IMR-90 (cell line): ENCODE data around the gene SLC6A4. TPM values are rescaled to one million over a fixed set of nuclear protein-coding genes. Genes with fewer than 3 reads are reported as not detected.

ENCODE experiments used
- ATAC-seq: fragments of 200-7000 bp; cut with Tn5 transposase; 2 replicates; pipeline ENCODE4 v1.9.1; 2020; ENCODE audit warnings: low read depth, mild to moderate bottlenecking, moderate library complexity
- BruUV-seq: library from RNA; stranded (reverse); fragments of 400-500 nt; replicated peaks from 2 replicates; lab custom pipeline; 2021; lab: Mats Ljungman, UMichigan
- CTCF ChIA-PET: fragments of 300-600 bp; formaldehyde crosslinking; extraction: SDS; loops from one replicate; lab custom pipeline; 2021; ENCODE audit warnings: antibody characterized with exemption; lab: Yijun Ruan, JAX
- POLR2A ChIA-PET: fragments of 300-600 bp; sonication (Branson Sonifier 250); formaldehyde crosslinking; loops from one replicate; lab custom pipeline; 2022; ENCODE audit warnings: antibody characterized with exemption; ENCODE audit not compliant: unreplicated experiment; lab: Charles Lee
- DNase-seq: peaks from one replicate; pipeline ENCODE4 v3.0.0; 2013
- H2AFZ ChIP-seq: replicated peaks from 2 replicates; pipeline ENCODE3; 2013; ENCODE audit warnings: low read length, mild to moderate bottlenecking; ENCODE audit not compliant: poor library complexity
- H2AK5ac ChIP-seq: 2 replicates; pipeline ENCODE4 v1.6.1; 2013; ENCODE audit warnings: low read depth, low read length, inconsistent platforms
- H2AK9ac ChIP-seq: replicated peaks from 2 replicates; pipeline ENCODE3; 2013; ENCODE audit warnings: mild to moderate bottlenecking, low read depth, low read length, moderate library complexity; ENCODE audit not compliant: poor library complexity
- H2BK120ac ChIP-seq: 2 replicates; pipeline ENCODE4 v1.6.1; 2013; ENCODE audit warnings: low read depth, low read length, inconsistent platforms
- H2BK15ac ChIP-seq: 3 replicates; pipeline ENCODE4 v1.6.1; 2013; ENCODE audit warnings: low read depth, low read length, inconsistent platforms
- H2BK20ac ChIP-seq: 2 replicates; pipeline ENCODE4 v1.6.1; 2013; ENCODE audit warnings: low read depth, mild to moderate bottlenecking, inconsistent platforms, low read length, moderate library complexity
- H2BK5ac ChIP-seq: 2 replicates; pipeline ENCODE4 v1.6.1; 2013; ENCODE audit warnings: mild to moderate bottlenecking, low read depth, low read length, inconsistent platforms; ENCODE audit not compliant: poor library complexity, severe bottlenecking
- H3K14ac ChIP-seq: replicated peaks from 2 replicates; pipeline ENCODE4 v1.6.1; 2013; ENCODE audit warnings: low read depth, low read length, inconsistent platforms
- H3K18ac ChIP-seq: 2 replicates; pipeline ENCODE4 v1.6.1; 2013; ENCODE audit warnings: low read depth, low read length, control low read depth
- H3K23ac ChIP-seq: 2 replicates; pipeline ENCODE4 v1.6.1; 2013; ENCODE audit warnings: low read depth, low read length, inconsistent platforms
- H3K27ac ChIP-seq: 2 replicates; pipeline ENCODE4 v1.5.1; 2013; ENCODE audit warnings: mild to moderate bottlenecking, control low read depth, low read length; ENCODE audit not compliant: insufficient read depth
- H3K27me3 ChIP-seq: 2 replicates; pipeline ENCODE4 v1.6.1; 2013; ENCODE audit warnings: low read length; ENCODE audit not compliant: control insufficient read depth, insufficient read depth
- H3K36me3 ChIP-seq: 2 replicates; pipeline ENCODE4 v1.6.1; 2013; ENCODE audit warnings: low read length, mixed read lengths; ENCODE audit not compliant: control insufficient read depth, insufficient read depth
- H3K4ac ChIP-seq: 2 replicates; pipeline ENCODE4 v1.6.1; 2013; ENCODE audit warnings: low read depth, low read length, inconsistent platforms
- H3K4me1 ChIP-seq: 2 replicates; pipeline ENCODE4 v1.6.1; 2013; ENCODE audit warnings: low read length, mixed read lengths; ENCODE audit not compliant: control insufficient read depth, insufficient read depth
- H3K4me2 ChIP-seq: 2 replicates; pipeline ENCODE4 v1.6.1; 2013; ENCODE audit warnings: low read depth, mild to moderate bottlenecking, control low read depth, low read length, moderate library complexity
- H3K4me3 ChIP-seq: 2 replicates; pipeline ENCODE4 v1.5.1; 2013; ENCODE audit warnings: low read depth, mild to moderate bottlenecking, control low read depth, low read length, moderate library complexity; ENCODE audit not compliant: insufficient read depth
- H3K56ac ChIP-seq: 2 replicates; pipeline ENCODE4 v1.6.1; 2013; ENCODE audit warnings: low read length, inconsistent platforms; ENCODE audit not compliant: insufficient read depth; ENCODE audit errors: extremely low read depth
- H3K79me1 ChIP-seq, 2 experiments: 2 replicates each; pipeline ENCODE4 v1.6.1; 2013; ENCODE audit warnings: low read length in 2 of 2, inconsistent platforms in 1 of 2, low read depth in 1 of 2
- H3K9ac ChIP-seq: 2 replicates; pipeline ENCODE4 v1.6.1; 2013; ENCODE audit warnings: low read depth, low read length, control low read depth
- H3K9me1 ChIP-seq: 2 replicates; pipeline ENCODE4 v1.6.1; 2013; ENCODE audit warnings: low read length, inconsistent platforms; ENCODE audit not compliant: insufficient read depth
- H3K9me3 ChIP-seq: 2 replicates; pipeline ENCODE4 v1.6.1; 2013; ENCODE audit warnings: low read length; ENCODE audit not compliant: control insufficient read depth, insufficient read depth
- H4K20me1 ChIP-seq: 2 replicates; pipeline ENCODE4 v1.6.1; 2013; ENCODE audit warnings: low read length, inconsistent platforms; ENCODE audit not compliant: insufficient read depth
- H4K5ac ChIP-seq: 2 replicates; pipeline ENCODE4 v1.6.1; 2013; ENCODE audit warnings: mild to moderate bottlenecking, low read depth, low read length, control low read depth
- H4K8ac ChIP-seq, 2 experiments: 2 replicates each; pipeline ENCODE4 v1.6.1; 2013; ENCODE audit warnings: low read depth in 2 of 2, low read length in 2 of 2, control low read depth in 1 of 2, inconsistent platforms in 1 of 2
- H4K91ac ChIP-seq: 2 replicates; pipeline ENCODE4 v1.6.1; 2013; ENCODE audit warnings: low read depth, low read length, inconsistent platforms; ENCODE audit not compliant: insufficient read depth
- CHD1 ChIP-seq: IDR thresholded peaks from 2 replicates; pipeline ENCODE4 v1.6.1; 2012; ENCODE audit warnings: low read depth, low read length, improper control_type of control experiment
- FOS ChIP-seq: fragments of 150-350 bp; IDR thresholded peaks from 2 replicates; pipeline ENCODE4 v1.6.1; 2016; ENCODE audit warnings: low read depth, low read length
- USF2 ChIP-seq: fragments of 150-350 bp; IDR thresholded peaks from 2 replicates; pipeline ENCODE4 v1.6.1; 2017; ENCODE audit warnings: mild to moderate bottlenecking, antibody characterized with exemption, low read length, low read depth
- WGBS, 2 experiments: methylation state at CpG; one replicate each; pipeline versions ENCODE4 v1.1.5 to v1.1.7; 2013; ENCODE audit warnings: missing lambda C conversion rate in 2 of 2; ENCODE audit not compliant: insufficient read length in 1 of 2; ENCODE audit errors: extremely low coverage in 2 of 2; 5-methylcytosine and 5-hydroxymethylcytosine counted together
- dilution Hi-C: fragments of 300-500 bp; cut with HindIII; formaldehyde crosslinking; loops from one replicate; pipeline ENCODE4 v1.14.3; 2018; ENCODE audit warnings: low sequenced_read_pairs; ENCODE audit not compliant: unreplicated experiment
- in situ Hi-C: fragments of 300-500 bp; cut with MboI; formaldehyde crosslinking; loops from 3 replicates; pipeline ENCODE4 v1.14.3; 2019; ENCODE audit warnings: low sequenced_read_pairs, inconsistent platforms, mixed read lengths
- intact Hi-C: fragments of 100-400 bp; cut with micrococcal nuclease; formaldehyde crosslinking; loops from 2 replicates; pipeline ENCODE4 v1.10.0; 2022
- polyA plus RNA-seq, 3 experiments: library from polyadenylated mRNA; depleted of rRNA; stranded (reverse); fragments of >200 nt; gene quantifications; 2 replicates each; pipeline ENCODE4 v1.2.3, GENCODE V29; 2012; ENCODE audit warnings: low replicate concordance in 1 of 3
- total RNA-seq: library from RNA; depleted of rRNA; stranded (reverse); fragments of >200 nt; gene quantifications from 2 replicates; pipeline ENCODE4 v1.2.3, GENCODE V29; 2012

The SLC6A4 gene
- total and polyA plus RNA-seq, 2 of the 4 experiments (the other 2 are of a cell fraction): under 0.01 TPM; not detected in 1

- ChIA-PET POLR2A (no interaction called here), CTCF (no interaction called here)
- Histone ChIP-seq H2BK120ac (no peak overlapping the region), H4K91ac (no peak overlapping the region), H3K9ac (no peak overlapping the region), H2BK15ac (no peak overlapping the region), H2BK20ac (no peak overlapping the region), H3K23ac (no peak overlapping the region), H3K4me3 (no peak overlapping the region), H2AFZ (no peak overlapping the region), H4K20me1 (no peaks in the 10 kb centered on the region), H3K18ac (no peak overlapping the region), H3K4me1 (peaks cover 9% of the 10 kb centered on the region), H2AK5ac (no peak overlapping the region), H3K4me2 (no peak overlapping the region), H3K79me1 (no peaks in the 10 kb centered on the region; a peak in 1 of 4 replicates), H3K27ac (no peak overlapping the region), H3K27me3 (peaks cover 38% of the 10 kb centered on the region), H3K9me1 (peaks cover 5% of the 10 kb centered on the region), H2BK5ac (no peak overlapping the region), H3K9me3 (no peaks in the 10 kb centered on the region; the same call in 1 of the 2 replicates), H3K56ac (no peak overlapping the region), H2AK9ac (no peak overlapping the region), H3K14ac (no peak overlapping the region), H4K8ac (no peak overlapping the region), H3K36me3 (no peaks in the 10 kb centered on the region), H4K5ac (no peak overlapping the region), H3K4ac (no peak overlapping the region)
- intact Hi-C loops: loop anchor here (5.0 kb wide), 1 partner anchor 473 kb away; no protein-coding TSS in a partner anchor
- in situ Hi-C loops: no loop called here
- 61% methylated on average over 3 of the region's 8 CpGs; no CpG with 5 or more reads in 1 of the 2 experiments for WGBS, 2 experiments
- dilution Hi-C loops: no loop called here
- ATAC-seq (no peak), DNase-seq (no peak)
- TF ChIP-seq FOS (no peak), CHD1 (no peak), USF2 (no peak)
- no TSS peak for BruUV-seq
Observed at GRCh38 chr17:30240177-30240576, 4.7 kb upstream of the SLC6A4 start.
